ENCODE measurements around the gene PPM1M. TPM values are rescaled to one million over a fixed set of nuclear protein-coding genes. Genes with fewer than 3 reads are reported as not detected.

Gene PPM1M
- total and polyA plus RNA-seq, 2 experiments from 2014 or later: 10.7 to 13.1 TPM

DNA sequence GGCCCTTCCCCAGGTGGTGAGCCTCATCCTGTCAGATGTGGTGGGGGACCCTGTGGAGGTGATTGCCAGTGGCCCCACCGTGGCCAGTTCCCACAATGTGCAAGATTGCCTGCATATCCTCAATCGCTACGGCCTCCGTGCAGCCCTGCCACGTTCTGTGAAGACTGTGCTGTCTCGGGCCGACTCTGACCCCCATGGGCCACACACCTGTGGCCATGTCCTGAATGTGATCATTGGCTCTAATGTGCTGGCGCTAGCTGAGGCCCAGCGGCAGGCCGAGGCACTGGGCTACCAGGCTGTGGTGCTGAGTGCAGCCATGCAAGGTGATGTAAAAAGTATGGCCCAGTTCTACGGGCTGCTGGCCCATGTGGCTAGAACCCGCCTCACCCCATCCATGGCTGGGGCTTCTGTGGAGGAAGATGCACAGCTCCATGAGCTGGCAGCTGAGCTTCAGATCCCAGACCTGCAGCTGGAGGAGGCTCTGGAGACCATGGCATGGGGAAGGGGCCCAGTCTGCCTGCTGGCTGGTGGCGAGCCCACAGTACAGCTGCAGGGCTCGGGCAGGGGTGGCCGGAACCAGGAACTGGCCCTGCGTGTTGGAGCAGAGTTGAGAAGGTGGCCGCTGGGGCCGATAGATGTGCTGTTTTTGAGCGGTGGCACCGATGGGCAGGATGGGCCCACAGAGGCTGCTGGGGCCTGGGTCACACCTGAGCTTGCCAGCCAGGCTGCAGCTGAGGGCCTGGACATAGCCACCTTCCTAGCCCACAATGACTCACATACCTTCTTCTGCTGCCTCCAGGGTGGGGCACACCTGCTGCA is 46.9 kb downstream of the PPM1M start:
- Histone ChIP-seq H3K36me3 (no peaks in the 10 kb centered on the region), H3K4me1 (ENCODE audit: low read depth) (no peaks in the 10 kb centered on the region), H3K4me3 (no peak overlapping the region), H3K9me3 (ENCODE audit: low read depth) (no peaks in the 10 kb centered on the region), H3K27me3 (no peaks in the 10 kb centered on the region), H3K27ac (no peak overlapping the region)
- no peak for DNase-seq (ENCODE audit: low read depth in 1 of 2, low spot score in 1 of 2)
- TF ChIP-seq, protein P1, sequence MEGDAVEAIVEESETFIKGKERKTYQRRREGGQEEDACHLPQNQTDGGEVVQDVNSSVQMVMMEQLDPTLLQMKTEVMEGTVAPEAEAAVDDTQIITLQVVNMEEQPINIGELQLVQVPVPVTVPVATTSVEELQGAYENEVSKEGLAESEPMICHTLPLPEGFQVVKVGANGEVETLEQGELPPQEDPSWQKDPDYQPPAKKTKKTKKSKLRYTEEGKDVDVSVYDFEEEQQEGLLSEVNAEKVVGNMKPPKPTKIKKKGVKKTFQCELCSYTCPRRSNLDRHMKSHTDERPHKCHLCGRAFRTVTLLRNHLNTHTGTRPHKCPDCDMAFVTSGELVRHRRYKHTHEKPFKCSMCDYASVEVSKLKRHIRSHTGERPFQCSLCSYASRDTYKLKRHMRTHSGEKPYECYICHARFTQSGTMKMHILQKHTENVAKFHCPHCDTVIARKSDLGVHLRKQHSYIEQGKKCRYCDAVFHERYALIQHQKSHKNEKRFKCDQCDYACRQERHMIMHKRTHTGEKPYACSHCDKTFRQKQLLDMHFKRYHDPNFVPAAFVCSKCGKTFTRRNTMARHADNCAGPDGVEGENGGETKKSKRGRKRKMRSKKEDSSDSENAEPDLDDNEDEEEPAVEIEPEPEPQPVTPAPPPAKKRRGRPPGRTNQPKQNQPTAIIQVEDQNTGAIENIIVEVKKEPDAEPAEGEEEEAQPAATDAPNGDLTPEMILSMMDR (IDR thresholded peaks at IDR 0.05; ENCODE audit: low read depth, low read length): no peak

DNA sequence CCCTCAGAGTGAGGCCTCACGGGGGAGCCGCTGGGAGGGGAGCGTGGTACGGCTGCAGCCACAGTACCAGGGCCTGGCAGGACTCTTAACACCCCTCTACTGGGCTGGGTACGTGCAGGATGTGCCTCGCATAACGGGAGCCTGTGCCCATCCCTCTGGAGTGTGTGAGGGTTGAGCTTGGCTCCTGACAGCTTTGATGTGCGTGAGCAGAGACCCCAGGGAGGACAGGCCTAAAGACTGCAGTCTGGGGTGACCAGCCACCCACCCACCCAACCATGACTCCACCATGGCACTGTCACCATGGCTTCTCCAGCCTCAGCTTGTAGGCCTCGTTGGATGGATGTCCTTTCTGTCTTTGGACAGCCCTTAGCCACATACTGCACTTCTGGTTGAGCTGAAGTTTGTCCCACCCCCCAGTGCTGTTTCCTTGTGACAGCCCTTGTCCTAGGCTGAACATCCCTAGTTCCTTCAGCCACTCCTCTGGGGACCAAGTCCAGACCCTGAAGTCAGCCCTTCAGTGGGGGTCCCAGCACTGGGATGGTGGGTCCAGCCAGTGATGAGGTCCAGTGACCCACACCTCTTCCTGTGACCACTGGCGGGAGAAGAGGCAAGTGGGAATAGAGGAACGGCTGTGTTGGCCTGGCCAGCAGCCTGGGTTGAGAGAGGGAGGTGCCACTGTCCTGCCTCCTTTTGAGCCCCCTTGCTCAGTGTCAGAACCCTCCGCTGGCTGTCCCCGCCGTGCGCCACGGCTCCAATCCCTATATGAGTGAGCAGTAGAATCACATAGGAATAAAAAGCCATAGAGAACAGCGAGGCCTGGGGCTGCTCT is 48.1 kb downstream of the PPM1M start:
- Histone ChIP-seq H3K27ac (no peak overlapping the region), H3K4me3 (no peak overlapping the region), H3K36me3 (no peaks in the 10 kb centered on the region), H3K4me1 (ENCODE audit: low read depth) (peaks cover 10% of the 10 kb centered on the region), H3K27me3 (no peaks in the 10 kb centered on the region), H3K9me3 (ENCODE audit: low read depth) (no peaks in the 10 kb centered on the region)
- DNase-seq (ENCODE audit: low read depth in 1 of 2, low spot score in 1 of 2): no peak
- TF ChIP-seq, protein P1 (IDR thresholded peaks at IDR 0.05; ENCODE audit: low read depth, low read length): no peak

DNA sequence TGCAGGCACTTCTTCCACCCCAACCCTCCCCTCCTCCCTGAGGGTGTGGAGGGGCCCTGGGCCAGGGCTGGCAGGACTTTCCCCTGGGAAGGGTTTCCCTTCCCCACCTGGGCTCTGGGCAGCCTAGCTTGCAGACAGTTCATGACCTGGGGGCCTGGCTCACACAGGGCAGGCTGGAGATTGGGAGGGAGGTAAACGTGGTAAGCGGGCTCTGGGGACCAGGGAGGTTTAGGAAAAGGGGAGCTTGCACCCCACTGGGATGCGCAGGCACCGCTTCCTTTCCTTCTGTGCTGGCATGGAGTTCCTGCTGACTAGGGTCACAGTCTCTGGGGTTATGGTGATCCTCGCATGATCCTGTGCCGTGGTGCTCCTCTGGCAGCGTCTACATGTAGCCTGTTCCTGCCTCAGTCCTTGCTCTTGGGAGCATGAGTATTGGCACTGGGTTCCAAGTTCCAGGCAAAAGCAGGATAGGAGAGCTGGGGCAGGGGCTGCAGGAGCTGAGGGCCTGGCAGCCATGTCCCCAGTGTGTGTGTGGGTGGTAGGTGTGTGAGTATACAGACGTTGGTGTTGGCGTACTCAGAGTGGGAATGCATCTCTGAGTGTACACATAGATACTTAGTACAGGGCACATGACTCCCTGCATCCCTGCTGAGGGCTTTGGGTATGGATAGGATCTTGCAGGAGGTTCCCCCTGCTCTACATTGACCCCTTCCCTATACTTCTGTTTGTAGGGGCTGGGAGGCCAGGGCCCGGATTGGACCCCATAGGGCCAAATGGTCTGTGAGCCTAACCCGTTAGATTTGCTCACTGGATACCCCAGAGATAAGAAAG is 49.0 kb downstream of the PPM1M start:
- no peak overlapping the region for H3K4me3 ChIP-seq
- H3K9me3 ChIP-seq (ENCODE audit: low read depth): no peaks in the 10 kb centered on the region
- peaks cover 18% of the 10 kb centered on the region for H3K4me1 ChIP-seq (ENCODE audit: low read depth)
- H3K27me3 ChIP-seq: no peaks in the 10 kb centered on the region
- H3K36me3 ChIP-seq: no peaks in the 10 kb centered on the region
- DNase-seq (ENCODE audit: low read depth in 1 of 2, low spot score in 1 of 2): no peak
- no peak overlapping the region for H3K27ac ChIP-seq
- TF ChIP-seq, protein P1 (IDR thresholded peaks at IDR 0.05; ENCODE audit: low read depth, low read length): no peak

DNA sequence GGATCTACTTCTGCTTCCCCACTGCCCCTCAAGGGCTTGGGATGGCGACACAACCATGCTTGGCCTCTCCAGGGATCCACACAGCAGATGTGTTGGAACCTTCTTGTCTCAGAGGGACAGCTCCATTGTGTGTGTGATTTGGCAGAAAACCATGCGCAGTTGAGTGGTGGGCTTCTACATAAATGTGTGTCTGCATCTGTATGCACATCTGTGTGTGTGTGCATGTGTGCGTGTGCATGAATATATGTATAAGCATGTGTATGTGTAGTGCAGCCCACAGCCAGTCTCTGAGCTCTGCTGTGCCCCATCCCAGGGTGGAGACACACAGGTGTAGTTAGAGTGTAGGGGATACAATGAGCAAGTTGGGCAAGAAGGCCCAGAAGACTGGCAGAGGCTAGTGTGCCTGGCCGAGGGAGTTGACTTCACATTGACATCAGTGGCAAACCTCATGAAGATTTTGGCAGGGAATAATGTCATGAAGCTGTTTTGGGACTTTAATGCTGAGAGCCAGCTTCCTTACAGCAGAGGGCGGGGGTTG is 50.2 kb downstream of the PPM1M start:
- no peak overlapping the region for H3K4me3 ChIP-seq
- TF ChIP-seq, protein P1 (IDR thresholded peaks at IDR 0.05; ENCODE audit: low read depth, low read length): no peak
- H3K36me3 ChIP-seq: no peaks in the 10 kb centered on the region
- H3K27ac ChIP-seq: no peak overlapping the region
- H3K9me3 ChIP-seq (ENCODE audit: low read depth): no peaks in the 10 kb centered on the region
- H3K4me1 ChIP-seq (ENCODE audit: low read depth): peaks cover 30% of the 10 kb centered on the region
- DNase-seq (ENCODE audit: low read depth in 1 of 2, low spot score in 1 of 2): no peak
- H3K27me3 ChIP-seq: no peaks in the 10 kb centered on the region
